A673 (cell line): Measurements from ENCODE around the gene FGGY. TPM values are rescaled to one million over a fixed set of nuclear protein-coding genes. Genes with fewer than 3 reads are reported as not detected.

Experiments
- BruUV-seq: library from RNA; stranded (reverse); fragments of 400-500 nt; replicated peaks from 2 replicates; lab custom pipeline; 2021; lab: Mats Ljungman, UMichigan
- CTCF ChIA-PET: fragments of 300-600 bp; sonication (Branson Sonifier 250); formaldehyde crosslinking; loops from one replicate; lab custom pipeline; 2022; ENCODE audit warnings: antibody characterized with exemption; lab: Charles Lee
- POLR2A ChIA-PET: fragments of 300-600 bp; sonication (Branson Sonifier 250); formaldehyde crosslinking; loops from one replicate; lab custom pipeline; 2022; ENCODE audit warnings: antibody characterized with exemption; ENCODE audit not compliant: low non-redundant PET; lab: Charles Lee
- DNase-seq: peaks from one replicate; pipeline ENCODE4 v3.0.0-alpha.2; 2015; ENCODE audit warnings: low spot score
- H3K27ac ChIP-seq: fragments of 200-600 bp; sonication (generic); 2 replicates; pipeline ENCODE4 v1.5.1; 2016; ENCODE audit warnings: mixed run types, low read depth, mild to moderate bottlenecking, mixed read lengths, antibody characterized with exemption, low read length; ENCODE audit not compliant: poor library complexity, severe bottlenecking
- H3K27me3 ChIP-seq: fragments of 200-600 bp; sonication (generic); replicated peaks from 2 replicates; pipeline ENCODE4 v1.6.1; 2017; ENCODE audit warnings: mixed run types, low read depth, mild to moderate bottlenecking, mixed read lengths, antibody characterized with exemption, low read length; ENCODE audit not compliant: insufficient read depth, poor library complexity
- H3K36me3 ChIP-seq: fragments of 200-600 bp; sonication (generic); 2 replicates; pipeline ENCODE4 v1.6.1; 2016; ENCODE audit warnings: mixed run types, mild to moderate bottlenecking, mixed read lengths, antibody characterized with exemption, low read length; ENCODE audit not compliant: insufficient read depth, poor library complexity, severe bottlenecking
- H3K4me1 ChIP-seq: fragments of 200-600 bp; sonication (generic); 2 replicates; pipeline ENCODE4 v1.6.1; 2017; ENCODE audit warnings: mixed run types, mild to moderate bottlenecking, mixed read lengths, antibody characterized with exemption, low read length; ENCODE audit not compliant: insufficient read depth, poor library complexity, severe bottlenecking
- H3K4me3 ChIP-seq: fragments of 200-600 bp; sonication (generic); 2 replicates; pipeline ENCODE4 v1.5.1; 2016; ENCODE audit warnings: low read depth, mixed run types, mild to moderate bottlenecking, mixed read lengths, low read length; ENCODE audit not compliant: poor library complexity, severe bottlenecking
- H3K9me3 ChIP-seq: fragments of 200-600 bp; sonication (generic); 2 replicates; pipeline ENCODE4 v1.6.1; 2016; ENCODE audit warnings: mixed run types, low read depth, mild to moderate bottlenecking, mixed read lengths, antibody characterized with exemption, low read length; ENCODE audit not compliant: poor library complexity, severe bottlenecking
- CTCF ChIP-seq: fragments of 300-800, 200-600 bp; sonication (generic); conservative IDR thresholded peaks from 2 replicates; pipeline ENCODE4 v1.5.1; 2017; ENCODE audit warnings: low read depth, mild to moderate bottlenecking, antibody characterized with exemption, low read length, moderate library complexity, mixed read lengths
- EZH2 ChIP-seq: fragments of 200-600 bp; sonication (generic); IDR thresholded peaks from 2 replicates; pipeline ENCODE4 v1.6.1; 2017; ENCODE audit warnings: borderline replicate concordance, low read depth, mild to moderate bottlenecking, mixed read lengths, antibody characterized with exemption, low read length; ENCODE audit not compliant: poor library complexity, severe bottlenecking
- intact Hi-C: fragments of 100-400 bp; cut with micrococcal nuclease; formaldehyde crosslinking; loops from one replicate; pipeline ENCODE4 v1.10.0; 2022; ENCODE audit not compliant: unreplicated experiment
- total RNA-seq: library from RNA; stranded (reverse); gene quantifications from 2 replicates; pipeline ENCODE4 v1.2.3, GENCODE V29; 2021

Gene FGGY
- total RNA-seq, 1 experiment from 2014 or later, result 2.6 TPM

- intact Hi-C loops, result loop anchor here (10.0 kb wide), 1 partner anchor 55 kb away; no protein-coding TSS in a partner anchor
- no TSS peak for BruUV-seq
- no peak for DNase-seq
- H3K27ac ChIP-seq, result no peak overlapping the region
- TF ChIP-seq CTCF (no peak), EZH2 (no peak)
- no peaks in the 10 kb centered on the region for H3K9me3 ChIP-seq
- peaks cover 6% of the 10 kb centered on the region for H3K4me1 ChIP-seq
- H3K4me3 ChIP-seq, result no peak overlapping the region
- no peaks in the 10 kb centered on the region for H3K36me3 ChIP-seq
- ChIA-PET POLR2A (no interaction called here), CTCF (no interaction called here)
- no peaks in the 10 kb centered on the region for H3K27me3 ChIP-seq
Measured at GRCh38 chr1:59409986-59410385, 113.1 kb downstream of the FGGY start.

DNA sequence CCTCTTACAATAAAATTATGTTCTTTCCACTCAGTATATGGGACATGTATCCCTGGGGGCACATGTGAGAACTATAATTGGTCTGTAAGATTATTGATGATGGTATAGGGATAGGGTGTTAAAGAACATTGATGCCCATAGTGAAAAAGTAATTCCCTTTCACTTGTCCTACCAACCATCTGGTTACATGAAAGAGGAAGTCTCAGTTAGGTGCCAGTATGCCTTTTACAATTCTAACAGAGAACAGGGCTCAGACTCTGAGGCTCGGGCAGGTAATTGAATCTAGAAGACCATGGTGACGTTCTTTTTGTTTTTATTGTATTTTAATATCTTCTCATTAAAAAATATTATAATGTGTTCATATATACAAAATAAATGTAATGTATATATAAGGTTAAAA is 113.6 kb downstream of the FGGY start:
- no peak overlapping the region for H3K4me3 ChIP-seq
- BruUV-seq, result no TSS peak
- CTCF ChIA-PET, result no interaction called here

DNA sequence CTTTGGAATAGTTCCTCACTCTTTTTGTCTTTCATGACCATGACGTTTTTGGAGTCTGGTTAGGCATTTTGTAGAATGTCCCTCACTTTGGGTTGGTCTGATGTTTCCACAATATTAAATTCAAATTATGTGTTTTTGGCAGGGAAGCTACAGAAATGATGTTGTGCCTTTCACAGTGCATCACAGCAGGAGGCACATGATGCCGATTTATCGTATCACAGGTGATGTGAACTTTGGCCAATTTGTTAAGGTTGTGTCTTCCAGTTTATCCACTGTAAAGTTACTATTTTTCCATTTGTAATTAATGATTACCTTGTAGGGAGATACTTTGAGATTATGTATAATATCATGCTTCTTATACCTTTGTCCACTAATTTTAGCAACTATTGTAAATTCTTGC is 114.3 kb downstream of the FGGY start:
- ChIA-PET CTCF (no interaction called here), POLR2A (no interaction called here)
- Histone ChIP-seq H3K9me3 (no peaks in the 10 kb centered on the region), H3K27ac (no peak overlapping the region), H3K4me1 (no peaks in the 10 kb centered on the region), H3K36me3 (no peaks in the 10 kb centered on the region), H3K27me3 (no peaks in the 10 kb centered on the region), H3K4me3 (no peak overlapping the region)
- intact Hi-C loops, result no loop called here
- no TSS peak for BruUV-seq
- TF ChIP-seq EZH2, result no peak
- no peak for TF ChIP-seq CTCF
- no peak for DNase-seq

More for the DNA sequence above, 113.6 kb downstream of the FGGY start:
- Histone ChIP-seq H3K36me3 (no peaks in the 10 kb centered on the region), H3K9me3 (no peaks in the 10 kb centered on the region), H3K27ac (no peak overlapping the region), H3K27me3 (no peaks in the 10 kb centered on the region), H3K4me1 (peaks cover 3% of the 10 kb centered on the region)
- POLR2A ChIA-PET, result no interaction called here
- DNase-seq, result no peak
- intact Hi-C loops, result no loop called here
- TF ChIP-seq CTCF, result no peak
- no peak for TF ChIP-seq EZH2
